ENCODE results near the gene KCNC1. TPM values are rescaled to one million over a fixed set of nuclear protein-coding genes. Genes with fewer than 3 reads are reported as not detected.

Gene KCNC1
- total RNA-seq, 4 donors from 2014 or later: under 0.01 to 0.73 TPM; not detected in 2

- WGBS, 2 donors: 71 to 82% methylated on average over 9 to 10 of the region's 10 CpGs
- no peaks in the 10 kb centered on the region for H3K36me3 ChIP-seq
- no peak overlapping the region for H3K4me3 ChIP-seq (replicated peaks in 1 of 3)
- TF ChIP-seq, protein P1, sequence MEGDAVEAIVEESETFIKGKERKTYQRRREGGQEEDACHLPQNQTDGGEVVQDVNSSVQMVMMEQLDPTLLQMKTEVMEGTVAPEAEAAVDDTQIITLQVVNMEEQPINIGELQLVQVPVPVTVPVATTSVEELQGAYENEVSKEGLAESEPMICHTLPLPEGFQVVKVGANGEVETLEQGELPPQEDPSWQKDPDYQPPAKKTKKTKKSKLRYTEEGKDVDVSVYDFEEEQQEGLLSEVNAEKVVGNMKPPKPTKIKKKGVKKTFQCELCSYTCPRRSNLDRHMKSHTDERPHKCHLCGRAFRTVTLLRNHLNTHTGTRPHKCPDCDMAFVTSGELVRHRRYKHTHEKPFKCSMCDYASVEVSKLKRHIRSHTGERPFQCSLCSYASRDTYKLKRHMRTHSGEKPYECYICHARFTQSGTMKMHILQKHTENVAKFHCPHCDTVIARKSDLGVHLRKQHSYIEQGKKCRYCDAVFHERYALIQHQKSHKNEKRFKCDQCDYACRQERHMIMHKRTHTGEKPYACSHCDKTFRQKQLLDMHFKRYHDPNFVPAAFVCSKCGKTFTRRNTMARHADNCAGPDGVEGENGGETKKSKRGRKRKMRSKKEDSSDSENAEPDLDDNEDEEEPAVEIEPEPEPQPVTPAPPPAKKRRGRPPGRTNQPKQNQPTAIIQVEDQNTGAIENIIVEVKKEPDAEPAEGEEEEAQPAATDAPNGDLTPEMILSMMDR (IDR thresholded peaks at IDR 0.05): no peak
- TF ChIP-seq POLR2A (IDR thresholded peaks at IDR 0.05): no peak
- H3K27ac ChIP-seq: no peak overlapping the region
- H3K27me3 ChIP-seq: no peaks in the 10 kb centered on the region
- intact Hi-C loops (cut with DNase I): no loop called here
- H3K4me1 ChIP-seq: no peaks in the 10 kb centered on the region
- H3K9me3 ChIP-seq: no peaks in the 10 kb centered on the region
- DNase-seq: no peak
Measured at GRCh38 chr11:17744151-17744940, 9.8 kb downstream of the KCNC1 start.

- TF ChIP-seq, protein P1 (IDR thresholded peaks at IDR 0.05): no peak
- no peak for TF ChIP-seq POLR2A (IDR thresholded peaks at IDR 0.05)
- H3K36me3 ChIP-seq: no peaks in the 10 kb centered on the region
- H3K27ac ChIP-seq: no peak overlapping the region
- no peaks in the 10 kb centered on the region for H3K27me3 ChIP-seq
- no peak overlapping the region for H3K4me3 ChIP-seq (replicated peaks in 1 of 3)
- DNase-seq: no peak
- intact Hi-C loops (cut with DNase I): no loop called here
- H3K4me1 ChIP-seq: no peaks in the 10 kb centered on the region
- WGBS, 2 donors: 85 to 86% methylated on average over 20 of the region's 20 CpGs
- no peaks in the 10 kb centered on the region for H3K9me3 ChIP-seq
Measured at GRCh38 chr11:17745023-17745772, 10.6 kb downstream of the KCNC1 start.

- no peak overlapping the region for H3K27ac ChIP-seq
- DNase-seq: no peak
- WGBS, 2 donors: 81 to 86% methylated on average over 11 of the region's 11 CpGs
- intact Hi-C loops (cut with DNase I): no loop called here
- H3K36me3 ChIP-seq: no peaks in the 10 kb centered on the region
- no peak for TF ChIP-seq POLR2A (IDR thresholded peaks at IDR 0.05)
- TF ChIP-seq, protein P1 (IDR thresholded peaks at IDR 0.05): no peak
- H3K9me3 ChIP-seq: no peaks in the 10 kb centered on the region
- no peak overlapping the region for H3K4me3 ChIP-seq (replicated peaks in 1 of 3)
- H3K27me3 ChIP-seq: no peaks in the 10 kb centered on the region
- no peaks in the 10 kb centered on the region for H3K4me1 ChIP-seq
Measured at GRCh38 chr11:17746096-17746495, 11.5 kb downstream of the KCNC1 start.

DNA sequence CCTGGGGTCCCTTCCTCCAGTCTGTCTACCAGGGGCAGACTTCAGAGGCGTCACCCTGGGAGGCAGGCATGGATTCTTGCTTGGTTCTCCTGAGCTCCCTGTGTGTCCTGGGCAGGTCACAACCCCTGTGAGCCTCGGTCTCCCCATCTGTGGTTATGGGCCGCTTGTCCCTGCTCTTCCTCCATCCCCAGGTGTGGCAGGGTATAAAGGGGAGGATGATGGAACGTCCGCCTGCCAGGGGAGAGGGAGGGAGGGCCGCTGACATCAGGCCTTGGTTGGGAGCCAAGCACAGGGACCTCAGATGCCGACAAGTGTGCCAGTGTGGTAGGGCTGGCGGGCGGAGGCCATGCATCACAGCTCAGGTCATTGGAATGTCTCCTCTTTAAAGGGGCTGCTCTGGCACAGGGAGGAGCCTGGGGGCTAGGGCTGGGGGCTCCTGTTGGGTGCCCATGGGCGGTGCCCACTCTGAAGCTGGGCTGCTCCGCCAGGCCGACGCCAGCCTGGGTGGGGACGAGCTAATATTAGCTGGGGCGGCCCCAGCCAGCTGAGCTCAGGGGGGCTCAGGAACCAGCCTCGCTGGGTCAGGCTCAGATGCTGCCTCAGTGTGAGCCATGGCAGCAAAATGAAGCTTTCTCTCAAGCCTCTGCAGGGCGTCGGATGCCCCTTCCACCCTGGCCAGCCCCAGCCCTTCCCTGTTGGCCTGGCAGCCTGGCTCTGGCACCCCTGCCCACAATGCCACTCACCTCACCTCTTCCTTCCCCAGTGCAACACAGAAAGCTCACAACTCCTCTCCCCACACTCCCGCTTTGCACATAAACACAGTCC lies 12.8 kb downstream of the KCNC1 start:
- Histone ChIP-seq H3K36me3 (no peaks in the 10 kb centered on the region), H3K27ac (no peak overlapping the region), H3K27me3 (no peaks in the 10 kb centered on the region), H3K4me1 (no peaks in the 10 kb centered on the region), H3K9me3 (no peaks in the 10 kb centered on the region), H3K4me3 (replicated peaks in 1 of 3) (no peak overlapping the region)
- TF ChIP-seq, protein P1 (IDR thresholded peaks at IDR 0.05): no peak
- no peak for TF ChIP-seq POLR2A (IDR thresholded peaks at IDR 0.05)
- 73 to 86% methylated on average over 11 to 12 of the region's 19 CpGs for WGBS, 2 donors
- intact Hi-C loops (cut with DNase I): no loop called here
- DNase-seq: no peak

Measured in thyroid gland (tissue), 4 donors.